SK-N-DZ (cell line): Measurements from ENCODE around the gene KCNQ4.

Source experiments
- DNase-seq: peaks from one replicate; pipeline ENCODE4 v3.0.0-alpha.2; 2015; ENCODE audit warnings: low spot score
- small RNA-seq, 2 experiments: library from RNA; depleted of rRNA; stranded (forward); fragments of <200 nt; gene quantifications; one replicate each; pipeline ENCODE3, GENCODE V24; 2014

Gene KCNQ4

DNA sequence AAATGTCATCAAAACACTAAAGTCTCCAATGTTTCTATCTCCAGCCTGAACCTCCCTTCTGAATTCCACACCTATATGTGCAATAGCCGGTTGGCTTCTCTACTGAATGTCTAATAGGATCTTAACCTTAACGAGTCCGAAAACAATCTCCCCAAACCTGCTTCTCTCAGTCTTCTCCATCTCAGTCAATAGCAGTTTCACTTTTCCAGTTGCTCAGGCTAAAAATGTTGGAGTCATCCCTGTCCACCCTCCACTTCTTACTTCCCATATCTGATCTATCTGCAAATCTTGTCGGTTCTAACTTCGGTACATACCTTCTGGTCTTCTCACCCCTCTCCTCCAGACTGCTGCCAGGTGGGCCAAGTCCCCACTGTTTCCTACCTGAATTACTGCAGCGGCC lies 104.1 kb downstream of the KCNQ4 start:
- no peak for DNase-seq

Small RNA genes within 50 kb of the gene (small RNA-seq; reads per million reads assigned to genes)
- gene MIR30C1, result 0.55 to 3.5 reads per million in 2 experiments
- gene MIR30E, result 51.6 to 867 reads per million in 2 experiments
- 0 to 0.04 reads per million in 2 experiments for gene RN7SL326P
